WI38 (cell line): Measurements from ENCODE around the gene TBC1D3K.
"Not testable (repeated sequence)": the region's sequence is repeated elsewhere in the genome, so short reads cannot be mapped to it uniquely, and the experiment has no call there.

Experiments used
- H3K4me3 ChIP-seq: 2 replicates; pipeline ENCODE4 v1.5.1; 2011; ENCODE audit warnings: low read depth, mild to moderate bottlenecking, control low read depth, low read length
- TF ChIP-seq, protein P1 (sequence below): IDR thresholded peaks from 2 replicates; pipeline ENCODE4 v1.5.1; 2012; ENCODE audit warnings: low read depth, mild to moderate bottlenecking, control low read depth, low read length

TBC1D3K gene

DNA sequence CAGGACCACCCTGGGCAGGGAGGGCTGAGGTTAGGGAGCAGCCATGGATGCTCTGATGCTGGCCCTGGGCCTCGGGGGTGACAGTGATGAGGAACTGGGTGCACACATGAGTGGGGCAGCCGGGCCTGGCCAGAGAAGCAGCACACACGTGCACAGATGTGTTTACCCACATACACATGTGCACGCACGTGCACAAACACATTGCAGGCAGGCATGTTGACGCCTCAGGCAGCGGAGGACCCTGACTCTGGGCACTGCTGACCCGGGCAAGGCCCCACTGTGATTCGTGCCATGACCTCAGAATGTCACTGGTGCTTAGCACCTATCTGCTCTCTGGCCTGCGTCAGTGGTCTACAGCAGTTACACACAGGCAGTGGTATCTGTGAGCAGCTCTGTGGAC, at the start of gene TBC1D3K:
Gene TBC1D3K (plus strand): TSS at position 301 of the 400 bp plus-strand sequence. CDS start 1,585 bp downstream, outside the sequence.
- not testable (repeated sequence) for H3K4me3 ChIP-seq

DNA sequence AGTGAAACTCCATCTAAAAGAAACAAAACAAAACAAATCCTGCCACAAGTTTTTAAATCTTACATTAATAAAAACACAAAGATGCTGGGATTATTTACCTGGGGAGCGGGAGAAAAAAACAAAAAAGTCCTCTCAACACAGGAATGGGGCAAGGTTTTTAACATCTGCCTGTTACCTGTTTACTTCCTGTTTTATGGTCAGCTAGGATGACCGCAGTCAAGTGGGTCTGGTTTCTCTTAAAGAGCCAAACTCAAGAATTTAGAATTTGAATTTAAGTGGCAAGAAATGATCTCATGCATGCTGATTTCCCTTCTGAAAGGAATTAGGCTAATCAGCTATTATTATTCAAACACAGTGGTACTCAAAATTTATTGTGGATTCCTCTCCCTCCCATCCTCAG, 39.7 kb upstream of the TBC1D3K start:
- no peak overlapping the region for H3K4me3 ChIP-seq
- TF ChIP-seq, protein P1, sequence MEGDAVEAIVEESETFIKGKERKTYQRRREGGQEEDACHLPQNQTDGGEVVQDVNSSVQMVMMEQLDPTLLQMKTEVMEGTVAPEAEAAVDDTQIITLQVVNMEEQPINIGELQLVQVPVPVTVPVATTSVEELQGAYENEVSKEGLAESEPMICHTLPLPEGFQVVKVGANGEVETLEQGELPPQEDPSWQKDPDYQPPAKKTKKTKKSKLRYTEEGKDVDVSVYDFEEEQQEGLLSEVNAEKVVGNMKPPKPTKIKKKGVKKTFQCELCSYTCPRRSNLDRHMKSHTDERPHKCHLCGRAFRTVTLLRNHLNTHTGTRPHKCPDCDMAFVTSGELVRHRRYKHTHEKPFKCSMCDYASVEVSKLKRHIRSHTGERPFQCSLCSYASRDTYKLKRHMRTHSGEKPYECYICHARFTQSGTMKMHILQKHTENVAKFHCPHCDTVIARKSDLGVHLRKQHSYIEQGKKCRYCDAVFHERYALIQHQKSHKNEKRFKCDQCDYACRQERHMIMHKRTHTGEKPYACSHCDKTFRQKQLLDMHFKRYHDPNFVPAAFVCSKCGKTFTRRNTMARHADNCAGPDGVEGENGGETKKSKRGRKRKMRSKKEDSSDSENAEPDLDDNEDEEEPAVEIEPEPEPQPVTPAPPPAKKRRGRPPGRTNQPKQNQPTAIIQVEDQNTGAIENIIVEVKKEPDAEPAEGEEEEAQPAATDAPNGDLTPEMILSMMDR = no peak

DNA sequence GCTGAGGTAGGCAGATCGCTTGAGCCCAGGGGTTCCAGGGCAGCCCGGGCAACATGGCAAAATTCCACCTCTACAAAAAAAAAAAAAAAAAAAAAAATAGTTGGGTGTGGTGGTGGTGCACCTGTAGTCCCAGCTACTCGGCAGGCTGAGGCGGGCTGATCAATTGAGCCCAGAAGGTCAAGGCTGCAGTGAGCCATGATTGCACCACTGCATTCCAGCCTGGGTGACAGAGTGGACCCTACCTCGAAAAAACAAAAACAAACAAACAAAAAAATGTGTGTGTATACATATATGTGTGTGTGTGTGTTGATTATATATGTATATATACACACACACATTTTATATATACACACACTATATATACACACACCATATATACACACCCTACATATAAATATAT, 39.1 kb upstream of the TBC1D3K start:
- TF ChIP-seq, protein P1 = no peak
- no peak overlapping the region for H3K4me3 ChIP-seq

DNA sequence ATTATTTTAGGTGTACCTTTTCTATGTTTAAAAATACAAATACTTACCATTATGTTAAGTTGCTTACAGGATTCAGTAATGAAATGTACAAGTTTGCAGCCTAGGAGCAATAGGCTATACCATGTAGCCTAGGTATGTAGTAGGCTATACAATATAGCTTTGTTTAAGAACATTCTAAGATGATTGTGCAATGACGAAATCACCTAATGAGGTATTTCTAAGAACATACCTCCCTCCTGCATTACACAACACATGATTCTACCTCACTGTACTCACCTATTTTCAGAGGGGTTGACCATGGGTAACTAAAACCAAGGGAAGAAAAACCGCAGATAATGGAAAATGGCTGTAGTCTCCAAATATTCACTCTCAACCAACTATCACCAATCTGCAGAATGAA, 35.3 kb upstream of the TBC1D3K start:
- H3K4me3 ChIP-seq = no peak overlapping the region

DNA sequence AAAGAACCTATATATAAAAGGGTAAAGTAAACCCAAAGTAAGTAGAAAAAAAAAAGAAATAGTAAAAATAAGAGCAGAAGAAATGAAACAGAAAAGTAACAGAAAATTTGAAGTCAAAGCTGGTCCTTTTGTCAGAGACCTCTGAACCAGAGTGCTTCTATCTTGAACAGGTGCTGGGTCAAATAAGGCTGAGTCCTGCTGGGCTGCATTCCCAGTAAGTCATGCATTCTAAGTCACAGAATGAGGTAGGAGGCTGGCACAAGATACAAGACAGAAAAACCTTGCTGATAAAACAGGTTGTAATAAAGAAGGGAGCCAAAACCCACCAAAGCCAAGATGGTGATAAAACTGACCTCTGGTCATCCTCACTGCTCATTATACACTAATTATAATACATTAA, 27.3 kb upstream of the TBC1D3K start:
- not testable (repeated sequence) for H3K4me3 ChIP-seq

More for the DNA sequence above, 35.3 kb upstream of the TBC1D3K start:
- TF ChIP-seq, protein P1 = no peak
